AG04449 (cell line): Measurements from ENCODE around the gene NEK10.

Experiments used
- CTCF ChIA-PET: fragments of 350-600 bp; formaldehyde crosslinking; extraction: SDS; loops from one replicate; lab custom pipeline; 2021; ENCODE audit warnings: antibody characterized with exemption; lab: Yijun Ruan, JAX
- POLR2A ChIA-PET: fragments of 400-600, 350-600 bp; formaldehyde crosslinking; extraction: SDS; loops from one replicate; lab custom pipeline; 2020; ENCODE audit warnings: antibody characterized with exemption, inconsistent platforms; lab: Yijun Ruan, JAX
- DNase-seq: peaks from one replicate; pipeline ENCODE4 v3.0.0-alpha.2; 2010; ENCODE audit warnings: low read depth, low spot score
- H3K4me3 ChIP-seq: 2 replicates; pipeline ENCODE4 v1.5.1; 2011; ENCODE audit warnings: low read depth, mild to moderate bottlenecking, control low read depth, low read length
- CTCF ChIP-seq: IDR thresholded peaks from one replicate; pipeline ENCODE4 v1.5.1; 2011; ENCODE audit warnings: mild to moderate bottlenecking, moderate library complexity, low read length, control low read depth, inconsistent platforms; ENCODE audit not compliant: insufficient read depth; ENCODE audit errors: missing control alignments

Gene NEK10

GRCh38 chr3:27224197-27224596, 145.0 kb downstream of the NEK10 start:
- ChIA-PET CTCF (interaction anchor here (1.1 kb wide), 1 partner anchor 29 kb away, joined by 3 read pairs; no protein-coding TSS in a partner anchor), POLR2A (no interaction called here)
- TF ChIP-seq CTCF: no peak
- no peak overlapping the region for H3K4me3 ChIP-seq
- DNase-seq: no peak

GRCh38 chr3:27221264-27221932, 147.8 kb downstream of the NEK10 start:
- ChIA-PET CTCF (no interaction called here), POLR2A (no interaction called here)
- DNase-seq: no peak
- TF ChIP-seq CTCF: no peak
- no peak overlapping the region for H3K4me3 ChIP-seq

DNA sequence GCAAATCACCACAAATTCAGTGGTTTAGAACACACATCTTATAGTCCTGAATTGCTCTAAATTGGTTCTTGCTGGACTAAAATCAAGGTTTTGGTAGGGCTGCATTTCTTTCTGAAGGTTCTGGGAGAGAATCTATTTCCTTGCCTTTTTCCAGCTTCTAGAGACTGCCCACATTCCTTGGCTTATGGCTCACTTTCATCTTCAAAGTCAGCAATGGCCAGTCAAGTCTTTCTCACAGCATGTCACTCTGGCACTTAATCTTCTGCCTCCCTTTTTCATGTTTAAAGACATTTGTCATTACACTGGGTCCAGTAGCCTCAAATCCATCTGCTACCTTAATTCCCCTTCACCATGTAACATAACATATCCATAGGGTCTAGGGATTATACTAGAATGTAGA, 149.0 kb downstream of the NEK10 start:
- no peak overlapping the region for H3K4me3 ChIP-seq
- ChIA-PET CTCF (no interaction called here), POLR2A (no interaction called here)
- no peak for DNase-seq
- TF ChIP-seq CTCF: no peak

DNA sequence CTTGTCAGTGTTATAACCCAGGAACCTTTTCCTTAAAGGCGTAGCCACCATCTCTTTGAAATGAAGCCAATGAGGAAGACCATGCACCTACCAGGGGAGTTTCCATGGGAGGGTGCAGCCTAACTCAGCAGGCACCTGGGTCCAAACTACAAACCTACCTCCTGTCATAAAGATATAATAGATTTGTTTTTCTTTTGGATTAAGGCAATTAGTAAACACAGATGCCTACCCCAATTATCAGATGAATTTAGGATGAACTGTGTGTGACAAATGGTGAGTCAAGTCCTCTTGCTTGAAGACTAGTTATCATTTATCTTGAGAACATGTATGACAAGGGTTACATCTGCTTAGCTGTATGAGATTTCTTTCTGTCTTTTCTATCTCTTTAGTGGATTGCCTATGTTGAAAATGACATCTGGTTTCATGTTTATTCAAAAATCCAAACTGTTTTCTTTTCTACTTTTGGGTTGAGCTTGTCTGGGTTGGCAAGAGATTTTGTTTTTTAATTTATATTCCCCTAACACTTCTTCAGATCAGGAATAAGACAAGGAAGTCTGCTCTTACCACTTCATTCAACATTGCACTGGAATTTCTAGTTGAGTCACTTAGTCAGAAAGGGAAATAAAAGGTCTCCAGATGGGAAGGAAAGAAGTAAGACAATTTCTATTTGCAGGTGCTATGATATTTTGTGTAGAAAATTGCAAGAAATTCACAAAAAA, 149.9 kb downstream of the NEK10 start:
- ChIA-PET CTCF (interaction anchor here (0.7 kb wide), 1 partner anchor 10 kb away, joined by 3 read pairs; no protein-coding TSS in a partner anchor), POLR2A (no interaction called here)
- no peak for DNase-seq
- TF ChIP-seq CTCF: no peak
- no peak overlapping the region for H3K4me3 ChIP-seq

- ChIA-PET POLR2A (no interaction called here), CTCF (interaction anchor here (1.1 kb wide), 1 partner anchor 36 kb away, joined by 3 read pairs; no protein-coding TSS in a partner anchor)
- H3K4me3 ChIP-seq: no peak overlapping the region
- TF ChIP-seq CTCF: no peak
- DNase-seq: peak; percentile 31
Observed at GRCh38 chr3:27216955-27217552, 152.1 kb downstream of the NEK10 start.
